AG09319 (cell line): Measurements from ENCODE around the gene HTT-AS.

ENCODE experiments used
- DNase-seq: peaks from one replicate; pipeline ENCODE4 v3.0.0-alpha.2; 2010; ENCODE audit warnings: low read depth; ENCODE audit errors: extremely low read depth
- CTCF ChIP-seq: IDR thresholded peaks from 2 replicates; pipeline ENCODE4 v1.5.1; 2011; ENCODE audit warnings: low read depth, mild to moderate bottlenecking, inconsistent platforms, low read length, moderate library complexity

The HTT-AS gene

DNA sequence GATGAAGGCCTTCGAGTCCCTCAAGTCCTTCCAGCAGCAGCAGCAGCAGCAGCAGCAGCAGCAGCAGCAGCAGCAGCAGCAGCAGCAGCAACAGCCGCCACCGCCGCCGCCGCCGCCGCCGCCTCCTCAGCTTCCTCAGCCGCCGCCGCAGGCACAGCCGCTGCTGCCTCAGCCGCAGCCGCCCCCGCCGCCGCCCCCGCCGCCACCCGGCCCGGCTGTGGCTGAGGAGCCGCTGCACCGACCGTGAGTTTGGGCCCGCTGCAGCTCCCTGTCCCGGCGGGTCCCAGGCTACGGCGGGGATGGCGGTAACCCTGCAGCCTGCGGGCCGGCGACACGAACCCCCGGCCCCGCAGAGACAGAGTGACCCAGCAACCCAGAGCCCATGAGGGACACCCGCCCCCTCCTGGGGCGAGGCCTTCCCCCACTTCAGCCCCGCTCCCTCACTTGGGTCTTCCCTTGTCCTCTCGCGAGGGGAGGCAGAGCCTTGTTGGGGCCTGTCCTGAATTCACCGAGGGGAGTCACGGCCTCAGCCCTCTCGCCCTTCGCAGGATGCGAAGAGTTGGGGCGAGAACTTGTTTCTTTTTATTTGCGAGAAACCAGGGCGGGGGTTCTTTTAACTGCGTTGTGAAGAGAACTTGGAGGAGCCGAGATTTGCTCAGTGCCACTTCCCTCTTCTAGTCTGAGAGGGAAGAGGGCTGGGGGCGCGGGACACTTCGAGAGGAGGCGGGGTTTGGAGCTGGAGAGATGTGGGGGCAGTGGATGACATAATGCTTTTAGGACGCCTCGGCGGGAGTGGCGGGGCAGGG, 711 bp upstream of the HTT-AS start:
- DNase-seq: no peak
- TF ChIP-seq CTCF: no peak

GRCh38 chr4:3073158-3074077, 920 bp downstream of the HTT-AS start:
- TF ChIP-seq CTCF: peak; percentile 22
- no peak for DNase-seq

GRCh38 chr4:3071811-3072210, 2.5 kb downstream of the HTT-AS start:
- no peak for TF ChIP-seq CTCF
- no peak for DNase-seq

DNA sequence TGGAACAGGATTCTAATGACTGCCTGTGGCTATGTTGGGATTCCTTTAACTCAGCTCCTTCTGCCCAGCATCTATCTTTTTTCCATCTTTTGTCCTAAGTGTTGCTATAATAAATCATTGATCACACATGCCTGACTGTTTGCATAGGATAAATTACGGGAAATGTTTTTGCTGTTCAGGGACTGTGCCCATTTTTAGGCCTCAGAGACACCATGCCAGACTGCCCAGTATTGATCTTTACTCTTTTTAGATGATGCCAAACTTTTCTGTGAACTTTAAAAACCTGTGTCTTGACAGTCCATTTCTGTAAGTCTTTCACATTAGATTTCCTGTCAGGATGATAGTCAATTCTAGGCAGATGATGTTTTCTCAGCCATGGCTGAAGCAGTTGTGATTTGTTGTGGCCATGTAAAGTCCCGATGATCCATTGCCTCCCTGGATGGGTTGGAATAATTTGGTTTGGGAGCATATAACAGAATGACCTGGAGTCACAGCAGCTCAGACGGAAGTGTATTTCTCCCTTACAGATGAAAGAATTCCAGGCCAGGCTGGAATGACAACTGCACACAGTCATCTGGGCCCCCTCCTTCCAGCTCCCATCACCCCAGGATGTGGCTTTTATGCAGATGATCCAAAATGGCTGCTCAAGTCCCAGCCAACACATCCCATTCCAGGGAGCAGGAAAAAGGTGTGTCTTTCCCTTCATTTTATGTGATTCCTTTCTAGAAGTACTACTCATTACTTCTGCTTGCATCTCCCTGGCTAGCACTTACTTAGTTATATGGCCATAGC, 3.4 kb downstream of the HTT-AS start:
- DNase-seq: no peak
- no peak for TF ChIP-seq CTCF

DNA sequence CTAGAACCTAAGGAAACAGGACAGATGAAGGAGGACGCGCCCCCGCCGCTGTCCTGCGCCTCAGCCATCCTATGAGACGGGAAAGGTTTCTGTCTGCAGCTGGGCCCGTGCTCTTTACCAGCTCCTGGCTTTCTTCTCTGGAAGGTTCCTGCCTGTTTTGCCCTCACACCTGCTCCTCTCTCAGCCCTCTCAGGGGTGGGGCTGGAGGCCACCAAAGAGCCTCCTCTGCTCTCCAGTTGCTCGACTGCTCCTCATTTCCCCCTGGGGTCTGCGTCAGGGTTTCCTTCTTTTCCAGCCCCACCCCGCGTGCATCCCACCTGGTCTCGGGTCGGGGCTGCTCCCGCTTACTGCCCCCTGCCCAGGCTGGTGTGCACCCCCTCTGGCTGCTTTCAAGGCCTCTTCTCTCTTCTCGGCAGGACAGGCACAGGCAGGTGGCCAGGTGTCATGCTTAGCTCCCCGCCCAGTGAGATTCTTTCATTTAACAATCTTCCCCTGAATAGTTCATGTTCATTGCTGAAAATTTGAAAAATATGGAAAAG, 4.6 kb downstream of the HTT-AS start:
- no peak for TF ChIP-seq CTCF
- DNase-seq: no peak

- no peak for DNase-seq
- TF ChIP-seq CTCF: no peak
Measured at GRCh38 chr4:3067473-3068001, 6.8 kb downstream of the HTT-AS start.
